GM13976 (cell line): ENCODE data around the gene MINDY4.
A peak's percentile ranks its signal among the peaks of the same experiment; 100 is the strongest.

Experiments
- DNase-seq: peaks from one replicate; pipeline ENCODE4 v3.0.0; 2012; ENCODE audit warnings: low spot score
- in situ Hi-C: fragments of 300-500 bp; cut with MboI; formaldehyde crosslinking; loops from one replicate; pipeline ENCODE4 v1.12.0; 2022; ENCODE audit warnings: low sequenced_read_pairs, mixed read lengths, inconsistent platforms; ENCODE audit not compliant: unreplicated experiment
- TF ChIP-seq, protein P1 (sequence below): IDR thresholded peaks from 2 replicates; pipeline ENCODE4 v1.5.1; 2012; ENCODE audit warnings: borderline replicate concordance, mild to moderate bottlenecking; ENCODE audit not compliant: insufficient read depth; ENCODE audit errors: extremely low read depth, missing control alignments, control extremely low read depth

MINDY4 gene

DNA sequence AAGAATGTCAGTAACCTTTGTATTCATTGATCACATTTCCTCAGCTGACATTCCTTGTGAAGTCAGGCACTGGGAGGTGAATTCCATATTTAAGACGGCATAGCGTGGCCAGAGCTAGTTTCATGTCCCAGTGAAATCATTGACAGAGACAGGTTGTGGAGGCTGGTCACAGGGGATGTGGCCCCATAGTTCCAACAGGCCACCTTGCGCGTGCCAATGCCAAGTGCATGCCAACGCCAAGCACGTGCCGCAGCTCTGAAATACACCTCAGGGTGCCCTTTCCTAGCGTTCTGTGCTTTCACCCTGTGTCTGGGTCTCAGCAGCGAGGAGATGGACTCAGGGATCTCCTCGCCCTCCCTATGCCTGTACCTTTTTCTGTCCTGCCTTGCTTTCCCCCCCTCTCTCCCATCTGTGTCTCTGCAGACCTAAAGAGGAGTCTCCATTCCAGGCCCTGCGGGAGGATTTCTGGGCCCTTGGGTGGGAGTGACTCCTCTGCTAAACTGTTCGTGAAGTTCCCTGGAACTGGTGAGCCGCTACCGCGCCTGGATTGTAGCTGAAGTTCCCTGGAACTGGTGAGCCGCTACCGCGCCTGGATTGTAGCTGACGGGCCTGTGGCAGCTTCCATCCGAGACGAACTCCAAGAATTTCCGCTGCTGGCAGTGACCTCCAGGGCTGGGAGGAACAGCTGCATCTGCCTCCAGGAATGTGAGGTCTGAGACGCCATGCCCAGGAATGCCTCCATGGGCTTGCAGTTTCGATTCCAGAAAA lies 160.1 kb downstream of the MINDY4 start:
- in situ Hi-C loops, result no loop called here
- peak; percentile 13 for DNase-seq
- TF ChIP-seq, protein P1, sequence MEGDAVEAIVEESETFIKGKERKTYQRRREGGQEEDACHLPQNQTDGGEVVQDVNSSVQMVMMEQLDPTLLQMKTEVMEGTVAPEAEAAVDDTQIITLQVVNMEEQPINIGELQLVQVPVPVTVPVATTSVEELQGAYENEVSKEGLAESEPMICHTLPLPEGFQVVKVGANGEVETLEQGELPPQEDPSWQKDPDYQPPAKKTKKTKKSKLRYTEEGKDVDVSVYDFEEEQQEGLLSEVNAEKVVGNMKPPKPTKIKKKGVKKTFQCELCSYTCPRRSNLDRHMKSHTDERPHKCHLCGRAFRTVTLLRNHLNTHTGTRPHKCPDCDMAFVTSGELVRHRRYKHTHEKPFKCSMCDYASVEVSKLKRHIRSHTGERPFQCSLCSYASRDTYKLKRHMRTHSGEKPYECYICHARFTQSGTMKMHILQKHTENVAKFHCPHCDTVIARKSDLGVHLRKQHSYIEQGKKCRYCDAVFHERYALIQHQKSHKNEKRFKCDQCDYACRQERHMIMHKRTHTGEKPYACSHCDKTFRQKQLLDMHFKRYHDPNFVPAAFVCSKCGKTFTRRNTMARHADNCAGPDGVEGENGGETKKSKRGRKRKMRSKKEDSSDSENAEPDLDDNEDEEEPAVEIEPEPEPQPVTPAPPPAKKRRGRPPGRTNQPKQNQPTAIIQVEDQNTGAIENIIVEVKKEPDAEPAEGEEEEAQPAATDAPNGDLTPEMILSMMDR, result no peak

DNA sequence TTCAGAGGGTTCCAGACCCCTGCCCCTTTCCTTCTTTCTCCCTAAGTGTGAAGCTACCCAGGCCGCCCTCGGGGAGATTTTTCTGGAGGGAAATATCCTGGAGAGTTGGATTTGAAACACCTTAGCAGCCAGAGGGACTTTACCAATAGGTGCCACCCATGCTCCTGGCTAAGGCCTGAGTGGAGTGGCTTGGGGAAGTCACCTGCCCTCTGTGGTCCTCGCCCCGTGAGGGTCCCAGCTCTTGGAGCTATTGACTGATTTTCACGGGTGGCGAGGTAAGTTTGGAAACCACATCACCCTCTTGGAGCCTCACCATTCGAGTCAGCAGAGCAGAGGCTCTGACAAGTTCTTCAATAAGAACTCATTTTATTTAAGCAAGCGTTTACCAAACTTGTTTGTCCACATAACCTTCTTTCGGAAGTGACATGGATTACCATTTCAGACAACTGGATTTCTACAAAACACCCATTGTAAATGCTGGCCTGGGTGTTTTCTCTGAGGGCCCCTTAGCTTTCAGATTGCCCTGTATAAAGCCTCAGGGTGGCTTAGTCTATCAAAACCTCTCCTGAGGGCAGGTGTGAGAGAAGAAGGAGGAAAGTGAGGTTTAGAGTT lies 160.8 kb downstream of the MINDY4 start:
- peak; percentile 13 for DNase-seq
- TF ChIP-seq, protein P1, result no peak
- in situ Hi-C loops, result no loop called here

DNA sequence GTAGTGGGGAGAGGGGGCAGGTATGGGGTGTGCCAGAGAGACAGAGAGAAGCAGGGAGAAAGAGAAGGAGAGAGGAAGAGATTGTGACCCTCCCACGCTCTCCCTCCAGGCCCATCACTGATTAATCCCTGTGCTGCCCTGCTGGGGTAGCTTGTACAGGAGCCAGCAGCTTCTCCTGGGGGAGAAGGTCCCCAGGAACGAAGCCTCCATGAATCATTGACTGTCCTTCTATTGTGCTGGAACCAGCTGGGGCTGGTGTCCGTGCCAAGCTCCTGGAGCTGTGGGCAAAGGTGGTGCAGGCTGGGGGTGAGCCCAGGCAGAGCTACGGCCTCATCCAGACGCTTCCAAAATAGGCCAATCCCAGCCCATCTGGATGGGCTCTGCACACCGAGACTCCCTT lies 161.3 kb downstream of the MINDY4 start:
- in situ Hi-C loops, result no loop called here
- TF ChIP-seq, protein P1, result no peak
- DNase-seq, result peak; percentile 11

DNA sequence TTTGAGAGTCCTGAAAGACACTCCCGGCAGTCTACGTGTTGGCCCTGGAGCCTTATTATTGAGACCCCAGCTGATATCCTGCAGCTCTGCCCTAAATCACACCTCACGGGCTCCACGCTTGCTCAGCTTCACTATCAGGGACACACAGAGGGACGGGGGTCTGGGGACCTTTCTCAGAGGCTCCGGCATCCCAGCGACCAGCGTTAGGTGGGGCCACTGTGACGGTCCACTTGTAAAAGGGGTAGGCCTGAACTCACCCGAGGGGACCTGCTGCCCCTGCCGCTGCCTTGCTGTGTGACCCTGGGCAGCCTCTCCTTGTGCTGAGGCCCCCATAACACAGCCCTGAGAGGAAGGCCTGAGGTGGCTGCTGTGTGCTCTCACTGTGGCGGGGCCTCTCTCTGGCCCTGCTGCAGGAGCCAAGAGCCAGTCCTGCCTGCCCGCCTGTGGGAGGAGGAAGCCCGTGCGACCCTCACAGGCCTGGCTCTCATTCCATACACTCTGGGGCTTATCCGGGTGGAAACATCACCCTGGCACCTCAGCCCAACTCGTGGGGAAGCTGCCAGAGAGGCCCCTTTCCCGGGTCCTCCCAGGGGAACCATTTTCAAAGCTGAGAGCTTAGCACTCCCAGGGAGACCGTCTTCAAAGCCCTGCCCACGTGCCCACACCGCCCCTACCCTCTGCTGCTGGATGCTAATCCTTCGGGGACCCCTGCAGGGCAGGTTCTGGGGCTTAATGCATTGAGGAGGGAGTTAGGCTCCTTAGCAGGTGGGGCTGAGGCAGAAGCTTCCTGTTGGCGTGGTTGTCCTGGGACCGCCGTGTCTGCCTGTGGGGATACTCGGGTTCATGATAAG lies 162.1 kb downstream of the MINDY4 start:
- TF ChIP-seq, protein P1, result no peak
- DNase-seq, result peak; percentile 20
- in situ Hi-C loops, result no loop called here

DNA sequence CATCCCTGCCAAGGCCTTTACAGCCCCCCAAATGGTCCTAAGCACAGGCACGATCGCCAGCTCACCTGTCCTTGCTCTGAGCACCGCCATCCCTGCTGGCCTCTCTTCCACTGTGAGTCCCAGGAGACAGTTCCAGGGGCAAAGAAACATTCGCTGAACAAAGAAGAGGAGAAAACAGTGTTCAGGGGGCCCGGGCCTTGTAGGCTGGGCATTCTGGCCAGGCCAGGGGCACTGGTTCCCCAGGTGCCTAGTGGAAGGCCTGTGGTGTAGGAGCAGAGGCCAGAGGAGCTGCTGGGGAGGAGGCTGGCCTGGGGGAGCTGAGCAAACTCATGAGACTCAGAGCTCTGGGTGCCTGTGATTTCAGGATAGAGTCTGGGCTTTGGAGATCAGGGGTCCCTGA lies 163.0 kb downstream of the MINDY4 start:
- TF ChIP-seq, protein P1, result no peak
- in situ Hi-C loops, result no loop called here
- DNase-seq, result peak; percentile 16

DNA sequence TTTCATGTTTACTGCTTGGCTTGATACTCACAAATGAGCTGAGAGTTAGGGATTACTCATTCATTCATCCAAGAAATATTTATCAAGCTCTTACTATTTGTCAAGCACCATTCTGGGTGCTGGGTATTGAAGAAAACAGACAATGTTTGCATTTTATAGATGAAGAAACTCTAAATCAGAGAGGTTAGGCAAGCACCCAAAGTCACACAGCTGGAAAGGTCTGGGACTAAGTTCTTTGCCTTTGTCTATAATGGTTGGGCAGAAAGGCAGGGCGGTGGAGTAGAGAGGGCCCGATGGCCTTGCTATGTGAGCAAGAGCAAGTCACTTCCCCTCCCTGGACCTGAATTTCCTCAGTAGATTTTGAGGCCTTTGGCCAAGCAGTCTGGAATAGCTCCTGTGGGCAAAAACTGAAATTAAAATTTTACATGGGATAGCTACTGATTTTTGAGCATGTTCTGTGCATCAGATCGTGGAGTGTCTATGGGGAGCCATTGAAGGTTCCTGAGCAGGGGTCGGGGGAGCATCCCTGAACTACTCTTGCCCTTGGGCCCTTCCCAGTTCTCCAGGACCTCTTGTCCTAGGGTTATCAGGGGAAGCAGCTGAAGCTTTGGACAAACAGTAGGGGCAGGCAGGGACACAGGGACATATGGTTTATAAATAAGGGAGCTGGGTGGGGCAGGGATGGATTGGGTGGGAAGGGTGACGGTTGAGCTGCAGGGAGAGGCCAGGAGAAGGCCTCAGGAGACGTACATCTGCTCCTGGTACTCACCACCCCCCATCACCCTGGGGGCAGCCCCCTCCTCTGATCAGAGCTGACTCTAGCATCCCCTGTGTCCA lies 163.7 kb downstream of the MINDY4 start:
- in situ Hi-C loops, result no loop called here
- DNase-seq, result no peak
- TF ChIP-seq, protein P1, result no peak
